Endodermal cell (in vitro differentiated cells): ENCODE measurements around the gene DERL3. TPM values are rescaled to one million over a fixed set of nuclear protein-coding genes. Genes with fewer than 3 reads are reported as not detected.

Experiments used
- DNase-seq: peaks from one replicate; pipeline ENCODE4 v3.0.0-alpha.2; 2017
- H3K27ac ChIP-seq: 2 replicates; pipeline ENCODE4 v1.5.1; 2013; ENCODE audit warnings: mild to moderate bottlenecking, low read depth, low read length, moderate library complexity
- H3K27me3 ChIP-seq: 2 replicates; pipeline ENCODE4 v1.6.1; 2013; ENCODE audit warnings: mild to moderate bottlenecking, low read length, moderate library complexity; ENCODE audit not compliant: insufficient read depth, control insufficient read depth, poor library complexity, severe bottlenecking
- H3K36me3 ChIP-seq: 2 replicates; pipeline ENCODE4 v1.7.0; 2013; ENCODE audit warnings: mild to moderate bottlenecking, low read length, moderate library complexity; ENCODE audit not compliant: control insufficient read depth, insufficient read depth
- H3K4me1 ChIP-seq: one replicate; pipeline ENCODE4 v1.7.0; 2013; ENCODE audit warnings: low read length; ENCODE audit not compliant: control insufficient read depth, insufficient read depth
- H3K4me3 ChIP-seq: 2 replicates; pipeline ENCODE4 v1.5.1; 2013; ENCODE audit warnings: mild to moderate bottlenecking, low read length, moderate library complexity
- H3K9ac ChIP-seq: 2 replicates; pipeline ENCODE4 v1.6.1; 2013; ENCODE audit warnings: mild to moderate bottlenecking, low read length, moderate library complexity; ENCODE audit not compliant: poor library complexity, severe bottlenecking; ENCODE audit errors: extremely low read depth
- H3K9me3 ChIP-seq: 2 replicates; pipeline ENCODE4 v1.6.1; 2013; ENCODE audit warnings: mild to moderate bottlenecking, low read length, moderate library complexity; ENCODE audit not compliant: control insufficient read depth
- H3K27ac Mint-ChIP-seq: 2 replicates; pipeline ENCODE4 v1.8.0; 2020; ENCODE audit warnings: mixed read lengths
- H3K27me3 Mint-ChIP-seq: 2 replicates; pipeline ENCODE4 v1.8.0; 2021; ENCODE audit warnings: mild to moderate bottlenecking, mixed read lengths; ENCODE audit not compliant: insufficient read depth
- H3K36me3 Mint-ChIP-seq: 2 replicates; pipeline ENCODE4 v1.8.0; 2020; ENCODE audit warnings: low read depth, mixed read lengths
- H3K4me1 Mint-ChIP-seq: 2 replicates; pipeline ENCODE4 v1.8.0; 2020; ENCODE audit warnings: mixed read lengths
- H3K4me3 Mint-ChIP-seq: 2 replicates; pipeline ENCODE4 v1.8.0; 2020; ENCODE audit warnings: mild to moderate bottlenecking, moderate library complexity, mixed read lengths
- H3K9me3 Mint-ChIP-seq: 2 replicates; pipeline ENCODE4 v1.8.0; 2020; ENCODE audit warnings: mild to moderate bottlenecking, mixed read lengths
- WGBS, 2 experiments: methylation state at CpG; one replicate each; pipeline versions ENCODE4 v1.1.5 to v1.1.7; 2013; ENCODE audit warnings: missing lambda C conversion rate in 2 of 2, mixed read lengths in 1 of 2; ENCODE audit not compliant: insufficient coverage in 1 of 2, insufficient read length in 1 of 2; 5-methylcytosine and 5-hydroxymethylcytosine counted together
- total RNA-seq, 2 donors: library from RNA; stranded (reverse); fragmentation: NEBNext Ultra II Directional in 1 of 2; extraction: Animal tissue kit (Norgen Biotek cat#: 25700) in 1 of 2; gene quantifications; 2 replicates in 1 of 2; 3 replicates in 1 of 2; pipeline ENCODE4 v1.2.1, GENCODE V29; 2021
- TF ChIP-seq, protein P1 (sequence below): fragments of 200-600 bp; sonication (generic); conservative IDR thresholded peaks from 2 replicates; pipeline ENCODE4 v1.5.0; 2021; ENCODE audit warnings: antibody characterized with exemption, mild to moderate bottlenecking

The DERL3 gene
- total RNA-seq, 2 donors from 2014 or later = 6.3 to 7.6 TPM

DNA sequence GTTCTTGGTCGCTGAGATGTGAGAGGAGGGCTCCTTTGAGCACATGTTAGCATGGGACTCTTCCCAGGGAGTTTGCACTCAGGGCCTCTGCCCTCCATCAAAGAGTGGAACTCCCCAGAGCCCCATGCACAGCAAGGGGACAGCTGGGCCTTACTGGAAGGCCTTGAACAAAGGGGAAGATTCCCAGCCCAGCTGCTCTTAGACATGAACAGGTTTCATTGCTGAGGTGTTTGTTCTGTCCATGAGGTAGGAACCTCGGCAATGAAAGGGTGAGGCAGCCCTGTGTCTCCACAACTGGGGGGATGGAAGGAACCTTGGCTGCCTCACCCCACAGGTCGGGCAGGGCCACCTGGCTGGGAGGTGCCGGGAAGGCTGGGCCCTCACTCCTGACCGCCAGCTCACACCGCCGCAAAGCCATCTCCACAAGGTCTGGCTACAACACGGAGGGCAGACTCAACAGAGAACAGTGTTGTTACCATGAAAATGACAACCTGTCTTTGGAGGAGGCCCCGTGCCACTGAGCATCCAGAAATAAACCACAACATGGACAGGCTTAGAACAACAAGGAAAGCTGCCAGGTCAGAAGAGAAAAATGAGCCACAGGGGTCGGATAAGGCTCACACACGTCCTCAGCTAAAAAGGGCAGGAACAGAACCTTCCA is 3.2 kb downstream of the DERL3 start:
- Histone ChIP-seq H3K4me1 (no peaks in the 10 kb centered on the region), H3K9me3 (no peaks in the 10 kb centered on the region), H3K4me3 (no peak overlapping the region), H3K27me3 (no peaks in the 10 kb centered on the region), H3K36me3 (peaks cover 36% of the 10 kb centered on the region), H3K27ac (no peak overlapping the region), H3K9ac (no peak overlapping the region)
- H3K27me3 Mint-ChIP-seq = peaks cover 16% of the 10 kb centered on the region
- H3K4me1 Mint-ChIP-seq = peaks cover 7% of the 10 kb centered on the region
- H3K27ac Mint-ChIP-seq = no peak overlapping the region
- DNase-seq = no peak
- TF ChIP-seq, protein P1, sequence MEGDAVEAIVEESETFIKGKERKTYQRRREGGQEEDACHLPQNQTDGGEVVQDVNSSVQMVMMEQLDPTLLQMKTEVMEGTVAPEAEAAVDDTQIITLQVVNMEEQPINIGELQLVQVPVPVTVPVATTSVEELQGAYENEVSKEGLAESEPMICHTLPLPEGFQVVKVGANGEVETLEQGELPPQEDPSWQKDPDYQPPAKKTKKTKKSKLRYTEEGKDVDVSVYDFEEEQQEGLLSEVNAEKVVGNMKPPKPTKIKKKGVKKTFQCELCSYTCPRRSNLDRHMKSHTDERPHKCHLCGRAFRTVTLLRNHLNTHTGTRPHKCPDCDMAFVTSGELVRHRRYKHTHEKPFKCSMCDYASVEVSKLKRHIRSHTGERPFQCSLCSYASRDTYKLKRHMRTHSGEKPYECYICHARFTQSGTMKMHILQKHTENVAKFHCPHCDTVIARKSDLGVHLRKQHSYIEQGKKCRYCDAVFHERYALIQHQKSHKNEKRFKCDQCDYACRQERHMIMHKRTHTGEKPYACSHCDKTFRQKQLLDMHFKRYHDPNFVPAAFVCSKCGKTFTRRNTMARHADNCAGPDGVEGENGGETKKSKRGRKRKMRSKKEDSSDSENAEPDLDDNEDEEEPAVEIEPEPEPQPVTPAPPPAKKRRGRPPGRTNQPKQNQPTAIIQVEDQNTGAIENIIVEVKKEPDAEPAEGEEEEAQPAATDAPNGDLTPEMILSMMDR = no peak
- 82 to 83% methylated on average over 8 to 11 of the region's 11 CpGs for WGBS, 2 experiments
- H3K4me3 Mint-ChIP-seq = no peak overlapping the region
- no peaks in the 10 kb centered on the region for H3K9me3 Mint-ChIP-seq
- H3K36me3 Mint-ChIP-seq = peaks cover 21% of the 10 kb centered on the region

- TF ChIP-seq, protein P1 = no peak
- peaks cover 7% of the 10 kb centered on the region for H3K4me1 Mint-ChIP-seq
- peaks cover 42% of the 10 kb centered on the region for H3K36me3 ChIP-seq
- peaks cover 28% of the 10 kb centered on the region for H3K36me3 Mint-ChIP-seq
- no peak overlapping the region for H3K4me3 Mint-ChIP-seq
- no peak overlapping the region for H3K27ac Mint-ChIP-seq
- no peaks in the 10 kb centered on the region for H3K9me3 ChIP-seq
- no peak overlapping the region for H3K27ac ChIP-seq
- H3K4me3 ChIP-seq = no peak overlapping the region
- H3K9me3 Mint-ChIP-seq = no peaks in the 10 kb centered on the region
- H3K4me1 ChIP-seq = no peaks in the 10 kb centered on the region
- no peak overlapping the region for H3K9ac ChIP-seq
- 91 to 100% methylated on average over 6 to 10 of the region's 10 CpGs for WGBS, 2 experiments
- peaks cover 9% of the 10 kb centered on the region for H3K27me3 Mint-ChIP-seq
- no peaks in the 10 kb centered on the region for H3K27me3 ChIP-seq
- no peak for DNase-seq
Measured at GRCh38 chr22:23834793-23835483, 3.9 kb downstream of the DERL3 start.

DNA sequence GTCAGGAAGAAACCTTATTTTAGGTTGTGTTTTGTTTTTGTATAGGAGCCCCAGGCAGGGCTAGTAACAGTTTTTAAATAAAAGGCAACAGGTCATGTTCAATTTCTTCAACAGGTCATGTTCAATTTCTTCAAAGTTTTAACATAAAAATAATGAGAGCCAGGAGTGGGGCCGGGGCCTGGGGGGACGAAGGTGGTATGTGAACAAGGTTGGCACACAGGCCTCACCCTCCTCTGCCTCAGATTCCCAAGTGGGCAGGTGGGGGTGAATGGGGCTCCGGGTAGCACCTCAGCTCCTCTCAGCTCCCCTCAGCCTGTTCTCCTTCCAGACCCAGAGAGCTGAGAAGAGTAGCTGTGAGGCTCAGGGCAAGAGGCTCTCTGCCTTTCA is 4.4 kb downstream of the DERL3 start:
- Histone ChIP-seq H3K27me3 (no peaks in the 10 kb centered on the region), H3K4me3 (no peak overlapping the region), H3K36me3 (peaks cover 47% of the 10 kb centered on the region), H3K27ac (no peak overlapping the region), H3K9ac (no peak overlapping the region), H3K4me1 (no peaks in the 10 kb centered on the region), H3K9me3 (no peaks in the 10 kb centered on the region)
- WGBS, 2 experiments = 100% methylated on average over 1 of the region's 3 CpGs; no CpG with 5 or more reads in 1 of the 2 experiments
- Mint-ChIP-seq H3K9me3 (no peaks in the 10 kb centered on the region), H3K27me3 (peaks cover 5% of the 10 kb centered on the region), H3K4me3 (no peak overlapping the region), H3K36me3 (peaks cover 33% of the 10 kb centered on the region), H3K4me1 (peaks cover 7% of the 10 kb centered on the region), H3K27ac (no peak overlapping the region)
- TF ChIP-seq, protein P1 = no peak
- DNase-seq = no peak
